H1 (cell line): ENCODE results near the gene NT5DC1. TPM values are rescaled to one million over a fixed set of nuclear protein-coding genes. Genes with fewer than 3 reads are reported as not detected.

Source experiments
- CEBPB ChIP-seq: IDR thresholded peaks from 2 replicates; pipeline ENCODE4 v1.6.1; 2012; ENCODE audit warnings: low read depth, low read length
- EZH2 ChIP-seq: fragments of 200-600 bp; sonication (generic); IDR thresholded peaks from 2 replicates; pipeline ENCODE4 v1.7.1; 2012; ENCODE audit warnings: low read depth, mild to moderate bottlenecking, moderate library complexity, low read length, inconsistent platforms; ENCODE audit not compliant: severe bottlenecking
- KDM1A ChIP-seq: fragments of 200-600, 300-600 bp; sonication (generic); IDR thresholded peaks from 2 replicates; pipeline ENCODE4 v1.7.1; 2016; ENCODE audit warnings: mild to moderate bottlenecking, low read length, borderline replicate concordance
- POU5F1 ChIP-seq: IDR thresholded peaks from 2 replicates; pipeline ENCODE4 v1.6.1; 2011; ENCODE audit warnings: low read depth, mild to moderate bottlenecking, low read length, moderate library complexity
- RFX5 ChIP-seq: IDR thresholded peaks from 2 replicates; pipeline ENCODE4 v1.6.1; 2011; ENCODE audit warnings: low read depth, low read length, improper control_type of control experiment, borderline replicate concordance
- SIN3A ChIP-seq, 2 experiments: IDR thresholded peaks in 1 of 2; conservative IDR thresholded peaks in 1 of 2; 2 replicates each; pipeline ENCODE4 v1.6.1; 2011 to 2012; ENCODE audit warnings: low read length in 2 of 2, improper control_type of control experiment in 1 of 2, low read depth in 1 of 2, mild to moderate bottlenecking in 1 of 2
- polyA plus RNA-seq, 7 experiments: library from polyadenylated mRNA; depleted of rRNA in 3 of 7; stranded (reverse) in 5 of 7; unstranded in 2 of 7; fragments of >200 nt in 5 of 7; fragments of 200-250 nt in 2 of 7; gene quantifications; 1 replicate in 5 of 7; 2 replicates in 1 of 7; 4 replicates in 1 of 7; pipeline versions ENCODE4 v1.2.1 to v1.2.3, GENCODE V29; 2011 to 2013; ENCODE audit warnings: missing spikeins in 2 of 7, mixed read lengths in 2 of 7
- total RNA-seq: library from RNA; stranded (reverse); fragmentation: NEBNext Ultra II Directional; extraction: Animal tissue kit (Norgen Biotek cat#: 25700); gene quantifications from 2 replicates; pipeline ENCODE4 v1.2.1, GENCODE V29; 2021

Gene NT5DC1
- total and polyA plus RNA-seq, 2 of the 8 experiments (the other 6 are each of a cell fraction or from before 2014, with no cell fraction given): 25.3 to 72.7 TPM

DNA sequence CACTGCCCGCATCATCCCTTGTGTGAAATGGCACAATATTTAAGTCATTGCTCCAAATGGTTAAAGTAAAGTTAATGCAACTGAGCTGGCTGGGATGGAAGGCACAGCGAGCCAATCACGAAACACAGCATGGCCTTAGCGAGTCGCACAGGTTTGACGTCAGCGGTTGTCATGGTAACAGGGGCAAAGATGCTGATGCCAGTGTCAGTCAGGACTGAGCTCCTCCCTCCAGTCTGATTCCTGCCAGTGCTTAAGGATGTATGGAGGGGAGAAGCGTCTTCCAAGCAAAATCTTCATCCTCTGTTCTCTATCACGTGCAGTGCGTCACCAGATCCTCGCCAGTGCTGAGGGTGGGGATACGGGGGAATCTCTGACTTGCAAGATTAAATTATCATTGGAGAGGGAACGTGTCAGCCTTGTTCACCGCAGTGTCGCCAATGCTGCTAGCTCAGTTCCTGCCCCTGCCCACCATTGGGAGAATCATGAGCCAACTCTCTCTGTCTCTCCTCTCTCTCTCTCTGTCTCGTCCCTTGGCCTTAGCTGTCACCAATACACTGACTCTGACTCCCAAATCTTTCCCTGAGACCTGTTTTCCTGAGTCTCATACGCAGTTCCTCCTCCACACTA lies 128.7 kb downstream of the NT5DC1 start (continued):
- TF ChIP-seq RFX5 (peak; percentile 96), EZH2 (no peak), CEBPB (no peak), KDM1A (no peak), SIN3A (conservative IDR thresholded peaks at IDR 0.05 in 1 of 2, IDR thresholded peaks at IDR 0.05 in 1 of 2; ENCODE audit: low read depth in 1 of 2, low read length in 2 of 2) (0 out of 4 replicates have a peak, but pooled peaks of 1 of the 2 experiments have one; percentile 25), POU5F1 (no peak)
- TF ChIP-seq, all 59 proteins: peak for 13
